GM12878 (cell line): Measurements from ENCODE around the gene CIB2.

Experiments
- CTCF ChIP-seq, 3 experiments: IDR thresholded peaks in 2 of 3; conservative IDR thresholded peaks in 1 of 3; 2 replicates each; pipeline ENCODE4 v1.5.1; 2011; ENCODE audit warnings: low read depth in 3 of 3, low read length in 3 of 3, mild to moderate bottlenecking in 3 of 3, control low read depth in 2 of 3, moderate library complexity in 2 of 3, inconsistent platforms in 1 of 3, mixed read lengths in 1 of 3; ENCODE audit not compliant: control insufficient read depth in 2 of 3, insufficient read depth in 1 of 3; ENCODE audit errors: extremely low read depth in 1 of 3
- KDM1A ChIP-seq: fragments of 200-600 bp; sonication (generic); IDR thresholded peaks from 2 replicates; pipeline ENCODE4 v1.6.1; 2016; ENCODE audit warnings: borderline replicate concordance
- MAX ChIP-seq: IDR thresholded peaks from 2 replicates; pipeline ENCODE4 v1.6.1; 2012; ENCODE audit warnings: low read depth, low read length, improper control_type of control experiment
- MEF2A ChIP-seq: IDR thresholded peaks from 2 replicates; pipeline ENCODE4 v1.6.1; 2011; ENCODE audit warnings: low read depth, mild to moderate bottlenecking, low read length, moderate library complexity; ENCODE audit not compliant: insufficient read depth
- MEF2B ChIP-seq: fragments of 450-650 bp; IDR thresholded peaks from 2 replicates; pipeline ENCODE4 v1.6.1; 2018; ENCODE audit warnings: mild to moderate bottlenecking, moderate library complexity; ENCODE audit not compliant: partially characterized antibody, poor library complexity, severe bottlenecking
- NFIC ChIP-seq: IDR thresholded peaks from 2 replicates; pipeline ENCODE4 v1.6.1; 2012; ENCODE audit warnings: low read depth, mild to moderate bottlenecking, inconsistent platforms, low read length, moderate library complexity
- POLR2AphosphoS5 ChIP-seq: IDR thresholded peaks from 2 replicates; pipeline ENCODE4 v1.6.1; 2011; ENCODE audit warnings: mild to moderate bottlenecking, low read length, inconsistent platforms
- RCOR1 ChIP-seq: conservative IDR thresholded peaks from 2 replicates; pipeline ENCODE4 v1.6.1; 2012; ENCODE audit warnings: low read depth, low read length, improper control_type of control experiment
- SIN3A ChIP-seq: IDR thresholded peaks from 2 replicates; pipeline ENCODE4 v1.6.1; 2012; ENCODE audit warnings: low read depth, low read length, improper control_type of control experiment
- SMC3 ChIP-seq: IDR thresholded peaks from 2 replicates; pipeline ENCODE4 v1.6.1; 2011; ENCODE audit warnings: low read length, improper control_type of control experiment, borderline replicate concordance
- TCF7 ChIP-seq: IDR thresholded peaks from 2 replicates; pipeline ENCODE4 v1.6.1; 2014; ENCODE audit warnings: antibody characterized with exemption, borderline replicate concordance
- YY1 ChIP-seq: IDR thresholded peaks from 2 replicates; pipeline ENCODE4 v1.6.1; 2011; ENCODE audit warnings: low read depth, mild to moderate bottlenecking, low read length
- TF ChIP-seq, protein P1 (sequence below): fragments of 150-350 bp; IDR thresholded peaks from 2 replicates; pipeline ENCODE4 v1.6.1; 2016; ENCODE audit warnings: low read depth, low read length
- TF ChIP-seq, protein P2 (sequence below): IDR thresholded peaks from 2 replicates; pipeline ENCODE4 v1.6.1; 2012; ENCODE audit warnings: low read depth, low read length, improper control_type of control experiment

DNA sequence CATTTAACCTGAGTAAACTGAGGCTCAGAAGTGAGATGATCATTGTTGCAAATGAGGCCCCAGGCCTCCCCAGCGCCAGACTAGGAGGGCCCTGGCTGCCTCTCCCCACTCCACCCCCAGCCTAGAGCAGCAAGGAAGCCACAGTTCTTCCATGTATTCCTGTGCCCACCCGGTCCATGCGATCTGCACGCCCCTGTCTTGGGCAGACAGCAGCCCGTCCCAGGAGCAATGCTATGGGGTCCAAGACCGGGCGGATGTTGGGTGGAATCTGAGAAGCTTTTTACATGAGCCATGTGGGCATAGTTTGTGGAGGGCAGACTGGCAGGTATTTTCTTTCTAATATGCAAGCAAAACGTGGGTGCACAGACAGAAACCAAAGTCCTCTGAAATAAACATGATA, 23.8 kb downstream of the CIB2 start:
- TF ChIP-seq CTCF (IDR thresholded peaks at IDR 0.05 in 2 of 3, conservative IDR thresholded peaks at IDR 0.05 in 1 of 3; ENCODE audit: control insufficient read depth in 2 of 3, extremely low read depth in 1 of 3, insufficient read depth in 1 of 3, low read depth in 3 of 3, low read length in 3 of 3) (no peak), MEF2A (no peak), MEF2B (no peak), KDM1A (no peak), YY1 (no peak), SIN3A (no peak), NFIC (no peak), RCOR1 (no peak), POLR2AphosphoS5 (no peak), MAX (no peak), TCF7 (no peak), SMC3 (no peak)
- TF ChIP-seq, protein P1, sequence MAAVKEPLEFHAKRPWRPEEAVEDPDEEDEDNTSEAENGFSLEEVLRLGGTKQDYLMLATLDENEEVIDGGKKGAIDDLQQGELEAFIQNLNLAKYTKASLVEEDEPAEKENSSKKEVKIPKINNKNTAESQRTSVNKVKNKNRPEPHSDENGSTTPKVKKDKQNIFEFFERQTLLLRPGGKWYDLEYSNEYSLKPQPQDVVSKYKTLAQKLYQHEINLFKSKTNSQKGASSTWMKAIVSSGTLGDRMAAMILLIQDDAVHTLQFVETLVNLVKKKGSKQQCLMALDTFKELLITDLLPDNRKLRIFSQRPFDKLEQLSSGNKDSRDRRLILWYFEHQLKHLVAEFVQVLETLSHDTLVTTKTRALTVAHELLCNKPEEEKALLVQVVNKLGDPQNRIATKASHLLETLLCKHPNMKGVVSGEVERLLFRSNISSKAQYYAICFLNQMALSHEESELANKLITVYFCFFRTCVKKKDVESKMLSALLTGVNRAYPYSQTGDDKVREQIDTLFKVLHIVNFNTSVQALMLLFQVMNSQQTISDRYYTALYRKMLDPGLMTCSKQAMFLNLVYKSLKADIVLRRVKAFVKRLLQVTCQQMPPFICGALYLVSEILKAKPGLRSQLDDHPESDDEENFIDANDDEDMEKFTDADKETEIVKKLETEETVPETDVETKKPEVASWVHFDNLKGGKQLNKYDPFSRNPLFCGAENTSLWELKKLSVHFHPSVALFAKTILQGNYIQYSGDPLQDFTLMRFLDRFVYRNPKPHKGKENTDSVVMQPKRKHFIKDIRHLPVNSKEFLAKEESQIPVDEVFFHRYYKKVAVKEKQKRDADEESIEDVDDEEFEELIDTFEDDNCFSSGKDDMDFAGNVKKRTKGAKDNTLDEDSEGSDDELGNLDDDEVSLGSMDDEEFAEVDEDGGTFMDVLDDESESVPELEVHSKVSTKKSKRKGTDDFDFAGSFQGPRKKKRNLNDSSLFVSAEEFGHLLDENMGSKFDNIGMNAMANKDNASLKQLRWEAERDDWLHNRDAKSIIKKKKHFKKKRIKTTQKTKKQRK, result no peak
- TF ChIP-seq, protein P2, sequence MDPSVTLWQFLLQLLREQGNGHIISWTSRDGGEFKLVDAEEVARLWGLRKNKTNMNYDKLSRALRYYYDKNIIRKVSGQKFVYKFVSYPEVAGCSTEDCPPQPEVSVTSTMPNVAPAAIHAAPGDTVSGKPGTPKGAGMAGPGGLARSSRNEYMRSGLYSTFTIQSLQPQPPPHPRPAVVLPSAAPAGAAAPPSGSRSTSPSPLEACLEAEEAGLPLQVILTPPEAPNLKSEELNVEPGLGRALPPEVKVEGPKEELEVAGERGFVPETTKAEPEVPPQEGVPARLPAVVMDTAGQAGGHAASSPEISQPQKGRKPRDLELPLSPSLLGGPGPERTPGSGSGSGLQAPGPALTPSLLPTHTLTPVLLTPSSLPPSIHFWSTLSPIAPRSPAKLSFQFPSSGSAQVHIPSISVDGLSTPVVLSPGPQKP, result no peak
